Cardiac fibroblast (primary cell): ENCODE results near the gene TCIRG1.

Experiments
- DNase-seq, 2 donors: peaks; one replicate each; pipeline versions ENCODE4 v3.0.0 to v3.0.0-alpha.2; 2010; ENCODE audit warnings: low read depth in 2 of 2
- H3K4me3 ChIP-seq, 2 donors: replicated peaks in 1 of 2; 1 replicate in 1 of 2; 2 replicates in 1 of 2; pipeline ENCODE4 v1.5.1; 2011; ENCODE audit warnings: low read depth in 2 of 2, low read length in 2 of 2, mild to moderate bottlenecking in 2 of 2, moderate library complexity in 1 of 2
- CTCF ChIP-seq: IDR thresholded peaks from one replicate; pipeline ENCODE4 v1.5.1; 2011; ENCODE audit warnings: low read depth, mild to moderate bottlenecking, low read length, inconsistent platforms

Gene TCIRG1

GRCh38 chr11:68003846-68004550 lies 34.8 kb upstream of the TCIRG1 start, which contains the start of gene UNC93B1:
Gene UNC93B1, minus strand, starts transcription at chr11:68004097. Its CDS starts 54 bp downstream, at chr11:68004043.
- H3K4me3 ChIP-seq: peak within 1 kb of the TSS; percentile 64
- TF ChIP-seq CTCF: no peak
- DNase-seq: peak; percentile 81 to 88

DNA sequence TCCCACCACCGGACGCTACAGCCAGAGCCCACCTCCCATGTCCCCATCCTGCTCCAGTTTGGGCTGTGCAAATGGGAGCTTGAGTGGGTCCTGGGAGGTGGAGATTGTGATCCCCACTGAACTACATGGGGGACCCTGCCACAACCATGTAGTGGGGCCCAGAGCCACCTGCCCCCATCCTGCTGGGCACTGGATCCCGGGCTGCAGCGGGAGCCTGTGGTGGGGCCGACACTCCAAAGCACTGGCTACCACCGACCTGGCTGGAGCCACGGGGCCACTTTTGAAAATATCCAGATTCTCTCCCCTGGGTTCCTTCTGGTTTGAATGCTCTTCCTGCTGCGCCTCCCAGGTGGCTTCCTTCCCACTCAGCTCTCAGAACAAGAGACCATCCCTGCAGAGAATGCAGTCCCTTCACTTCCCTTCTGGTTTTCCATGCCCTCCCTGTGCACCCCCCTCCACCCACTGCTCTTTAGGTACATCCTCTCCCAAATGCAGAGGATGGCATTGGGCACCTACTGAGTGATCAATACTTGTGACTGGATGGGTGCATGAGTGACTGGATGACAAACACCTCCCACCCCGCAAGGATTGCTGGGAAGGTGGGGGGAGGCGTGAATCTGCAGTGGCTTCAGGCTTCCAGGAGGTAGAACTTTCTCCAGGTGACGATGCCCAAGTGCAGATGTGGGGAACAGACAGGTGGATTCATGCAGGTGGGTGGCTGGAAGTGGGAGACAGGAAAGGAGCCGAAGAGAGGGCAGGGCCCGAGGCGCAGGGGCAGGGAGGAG lies 34.1 kb upstream of the TCIRG1 start:
- peak overlapping the region; percentile 64 for H3K4me3 ChIP-seq
- no peak for TF ChIP-seq CTCF
- no peak for DNase-seq

DNA sequence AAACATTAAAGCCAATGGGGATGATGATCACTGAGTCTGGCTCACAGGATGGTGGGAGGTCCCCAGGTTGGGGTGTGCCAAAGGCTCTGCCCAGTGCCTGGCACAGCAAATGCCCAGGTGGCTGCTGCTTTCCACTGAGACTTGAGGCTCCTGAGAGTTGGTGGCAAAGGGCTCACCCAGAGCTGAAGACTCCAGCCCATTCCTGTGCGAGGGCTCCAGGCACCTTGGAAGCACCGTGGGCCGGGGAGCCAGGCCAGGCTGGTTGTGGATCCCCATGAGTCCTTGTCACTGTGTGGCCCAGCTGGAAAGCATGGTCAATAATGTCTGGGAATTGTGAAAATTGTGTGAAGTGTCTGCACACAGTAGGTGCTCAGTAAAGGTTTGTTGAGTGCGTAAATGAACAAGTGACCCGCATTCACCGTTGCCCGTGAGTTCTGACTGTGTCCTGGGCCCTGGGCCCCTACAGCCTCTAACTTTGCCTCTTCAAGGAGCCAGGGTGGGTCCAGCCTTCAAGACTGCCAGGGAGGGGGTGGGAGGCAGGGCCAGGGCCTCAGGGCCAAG lies 32.1 kb upstream of the TCIRG1 start:
- H3K4me3 ChIP-seq: no peak overlapping the region
- TF ChIP-seq CTCF: no peak
- no peak for DNase-seq

- TF ChIP-seq CTCF: no peak
- no peak overlapping the region for H3K4me3 ChIP-seq
- no peak for DNase-seq
Measured at GRCh38 chr11:68007498-68008380, 31.1 kb upstream of the TCIRG1 start.

GRCh38 chr11:68008381-68009337 lies 30.2 kb upstream of the TCIRG1 start:
- H3K4me3 ChIP-seq: no peak overlapping the region
- DNase-seq: no peak
- no peak for TF ChIP-seq CTCF
